Mesothelial cell of epicardium (in vitro differentiated cells): ENCODE results near the gene TSPAN3. TPM values are rescaled to one million over a fixed set of nuclear protein-coding genes. Genes with fewer than 3 reads are reported as not detected.

Experiments used
- DNase-seq, 2 experiments: peaks; one replicate each; pipeline ENCODE4 v3.0.0; 2021; ENCODE audit warnings: low spot score in 2 of 2; ENCODE audit not compliant: unreplicated experiment in 2 of 2
- H3K27ac Mint-ChIP-seq: 2 replicates; pipeline ENCODE4 v1.8.0; 2021; ENCODE audit warnings: mixed read lengths
- H3K27me3 Mint-ChIP-seq: 2 replicates; pipeline ENCODE4 v1.8.0; 2021; ENCODE audit warnings: low read depth, mixed read lengths
- H3K36me3 Mint-ChIP-seq: 2 replicates; pipeline ENCODE4 v1.8.0; 2021; ENCODE audit warnings: mixed read lengths
- H3K4me1 Mint-ChIP-seq: 2 replicates; pipeline ENCODE4 v1.8.0; 2021; ENCODE audit warnings: mixed read lengths
- H3K4me3 Mint-ChIP-seq: 2 replicates; pipeline ENCODE4 v1.8.0; 2021; ENCODE audit warnings: mild to moderate bottlenecking, moderate library complexity, mixed read lengths
- H3K9me3 Mint-ChIP-seq: 2 replicates; pipeline ENCODE4 v1.8.0; 2021; ENCODE audit warnings: mixed read lengths
- CTCF ChIP-seq: fragments of 200-600 bp; sonication (generic); IDR thresholded peaks from one replicate; pipeline ENCODE4 v1.5.0; 2021; ENCODE audit warnings: antibody characterized with exemption; ENCODE audit not compliant: unreplicated experiment
- total RNA-seq: library from RNA; stranded (reverse); gene quantifications from 3 replicates; pipeline ENCODE4 v1.2.1, GENCODE V29; 2021

The TSPAN3 gene
- total RNA-seq, 1 donor from 2014 or later = 307 TPM

DNA sequence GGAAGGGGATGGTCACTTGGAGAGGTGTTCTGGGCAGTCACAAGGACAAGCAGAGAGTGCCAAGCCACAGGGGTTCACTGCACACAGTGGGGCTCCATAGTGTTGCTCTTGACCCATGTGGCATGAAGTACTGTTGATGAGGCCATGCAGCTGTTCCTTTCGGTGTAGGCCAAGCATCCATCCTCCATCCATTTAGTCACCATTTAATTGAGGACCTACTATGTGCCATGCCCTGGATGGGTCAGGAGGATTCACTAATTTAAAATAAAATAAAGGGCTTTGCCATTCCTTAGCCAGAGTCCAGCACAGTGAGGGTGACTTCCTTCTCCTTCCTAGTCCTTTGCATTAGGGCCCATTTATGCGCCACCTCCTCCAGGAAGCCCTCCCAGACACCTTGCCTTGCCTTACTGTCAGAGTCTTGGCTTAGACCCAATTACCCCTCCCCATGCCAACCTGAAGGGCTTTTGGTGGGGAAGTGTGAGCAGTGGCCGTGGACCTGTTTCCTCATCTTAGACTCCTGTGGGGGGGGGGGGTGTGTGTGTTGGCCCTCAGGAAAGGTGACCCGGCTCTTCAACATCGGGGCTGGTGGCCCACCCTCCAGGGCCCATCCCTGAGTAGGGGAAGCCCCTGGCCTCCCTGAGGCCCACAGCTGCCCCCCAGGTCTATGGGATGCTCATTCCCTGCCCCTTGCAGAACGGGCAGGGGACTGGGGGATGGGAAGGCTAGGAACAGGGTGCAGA is 50.4 kb downstream of the TSPAN3 start:
- Mint-ChIP-seq H3K4me3 (no peak overlapping the region), H3K27me3 (peaks cover 5% of the 10 kb centered on the region), H3K4me1 (peaks cover 6% of the 10 kb centered on the region), H3K27ac (no peak overlapping the region), H3K9me3 (no peaks in the 10 kb centered on the region), H3K36me3 (no peaks in the 10 kb centered on the region)
- DNase-seq = no peak
- no peak for TF ChIP-seq CTCF

GRCh38 chr15:77019521-77020331 is 51.2 kb downstream of the TSPAN3 start:
- Mint-ChIP-seq H3K4me3 (no peak overlapping the region), H3K27ac (no peak overlapping the region), H3K27me3 (peaks cover 3% of the 10 kb centered on the region), H3K36me3 (no peaks in the 10 kb centered on the region), H3K4me1 (peaks cover 6% of the 10 kb centered on the region), H3K9me3 (no peaks in the 10 kb centered on the region)
- no peak for TF ChIP-seq CTCF
- no peak for DNase-seq

- peaks cover 3% of the 10 kb centered on the region for H3K4me1 Mint-ChIP-seq
- DNase-seq = no peak
- H3K27me3 Mint-ChIP-seq = peaks cover 3% of the 10 kb centered on the region
- H3K4me3 Mint-ChIP-seq = no peak overlapping the region
- H3K27ac Mint-ChIP-seq = no peak overlapping the region
- no peaks in the 10 kb centered on the region for H3K36me3 Mint-ChIP-seq
- TF ChIP-seq CTCF = no peak
- no peaks in the 10 kb centered on the region for H3K9me3 Mint-ChIP-seq
Measured at GRCh38 chr15:77018796-77019505, 52.0 kb downstream of the TSPAN3 start.

- Mint-ChIP-seq H3K27me3 (no peaks in the 10 kb centered on the region), H3K4me3 (no peak overlapping the region), H3K4me1 (peaks cover 3% of the 10 kb centered on the region), H3K36me3 (no peaks in the 10 kb centered on the region), H3K9me3 (no peaks in the 10 kb centered on the region), H3K27ac (no peak overlapping the region)
- no peak for TF ChIP-seq CTCF
- DNase-seq = no peak
Measured at GRCh38 chr15:77017761-77018720, 52.9 kb downstream of the TSPAN3 start.

- Mint-ChIP-seq H3K9me3 (no peaks in the 10 kb centered on the region), H3K27me3 (no peaks in the 10 kb centered on the region), H3K27ac (no peak overlapping the region), H3K4me1 (peaks cover 3% of the 10 kb centered on the region), H3K36me3 (no peaks in the 10 kb centered on the region), H3K4me3 (no peak overlapping the region)
- TF ChIP-seq CTCF = no peak
- no peak for DNase-seq
Measured at GRCh38 chr15:77017091-77017660, 53.7 kb downstream of the TSPAN3 start.
